Ishikawa (cell line): Measurements from ENCODE around the gene SKAP1.
A peak's percentile ranks its signal among the peaks of the same experiment; 100 is the strongest.

ENCODE experiments used
- CEBPB ChIP-seq: IDR thresholded peaks from 2 replicates; pipeline ENCODE4 v1.6.1; 2012
- CREB1 ChIP-seq: IDR thresholded peaks from 2 replicates; pipeline ENCODE4 v1.6.1; 2012; ENCODE audit warnings: low read depth
- EGR1 ChIP-seq: IDR thresholded peaks from 2 replicates; pipeline ENCODE4 v1.6.1; 2012
- FOXM1 ChIP-seq: IDR thresholded peaks from 2 replicates; pipeline ENCODE4 v1.6.1; 2012; ENCODE audit warnings: low read depth, borderline replicate concordance
- NFIC ChIP-seq: IDR thresholded peaks from 2 replicates; pipeline ENCODE4 v1.6.1; 2012
- RAD21 ChIP-seq: IDR thresholded peaks from 2 replicates; pipeline ENCODE4 v1.6.1; 2012; ENCODE audit warnings: low read depth
- TAF1 ChIP-seq: IDR thresholded peaks from 2 replicates; pipeline ENCODE4 v1.6.1; 2012; ENCODE audit warnings: low read depth, mild to moderate bottlenecking
- TCF12 ChIP-seq: IDR thresholded peaks from 2 replicates; pipeline ENCODE4 v1.6.1; 2012; ENCODE audit warnings: low read depth
- TEAD4 ChIP-seq: IDR thresholded peaks from 2 replicates; pipeline ENCODE4 v1.6.1; 2012
- USF1 ChIP-seq: IDR thresholded peaks from 2 replicates; pipeline ENCODE4 v1.6.1; 2012
- YY1 ChIP-seq: IDR thresholded peaks from 2 replicates; pipeline ENCODE4 v1.6.1; 2012; ENCODE audit warnings: low read depth
- ZBTB7A ChIP-seq: IDR thresholded peaks from 2 replicates; pipeline ENCODE4 v1.6.1; 2012; ENCODE audit warnings: low read depth
- TF ChIP-seq, protein P1 (sequence below): IDR thresholded peaks from 2 replicates; pipeline ENCODE4 v1.6.1; 2012
- TF ChIP-seq, protein P2 (sequence below): IDR thresholded peaks from 2 replicates; pipeline ENCODE4 v1.6.1; 2012; ENCODE audit warnings: low read depth, mild to moderate bottlenecking

SKAP1 gene

DNA sequence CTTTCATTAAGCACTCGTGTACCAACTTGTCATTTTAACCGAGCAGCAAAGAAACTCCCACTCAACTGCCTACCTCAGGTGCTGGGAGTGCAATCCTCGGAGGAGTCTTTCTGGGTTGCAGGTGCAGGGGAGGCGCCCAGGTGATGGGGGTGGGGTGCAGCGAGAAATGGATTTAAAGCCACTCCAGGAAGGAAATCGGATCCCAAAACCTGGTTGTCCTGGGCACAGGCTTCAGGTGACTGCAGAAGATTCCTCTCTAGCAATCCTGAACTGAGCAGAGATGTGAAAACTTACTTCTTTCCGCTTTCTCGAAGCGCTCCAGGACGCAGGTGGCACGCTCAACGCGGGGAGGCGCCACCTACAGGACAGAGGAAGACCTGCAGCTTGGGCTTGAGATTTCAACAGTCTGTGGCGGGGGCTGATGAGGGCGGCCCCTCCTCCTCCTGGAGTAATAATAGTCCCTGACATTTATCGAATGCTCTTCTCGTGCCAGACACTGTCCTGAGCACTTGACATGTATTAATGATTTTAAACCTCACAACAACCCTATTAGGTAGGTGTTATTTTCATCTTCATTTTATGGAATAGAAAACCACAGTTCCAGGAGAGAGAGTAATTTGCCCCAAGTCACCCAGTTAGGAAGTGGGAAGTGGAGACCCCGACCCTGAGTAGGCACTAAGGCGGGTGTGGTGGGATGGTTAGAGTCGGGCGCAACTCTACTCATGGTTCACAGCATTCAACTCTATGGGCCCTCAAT lies 27.2 kb upstream of the SKAP1 start:
- TF ChIP-seq, protein P1, sequence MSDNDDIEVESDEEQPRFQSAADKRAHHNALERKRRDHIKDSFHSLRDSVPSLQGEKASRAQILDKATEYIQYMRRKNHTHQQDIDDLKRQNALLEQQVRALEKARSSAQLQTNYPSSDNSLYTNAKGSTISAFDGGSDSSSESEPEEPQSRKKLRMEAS: peak; percentile 72
- TF ChIP-seq TEAD4: no peak
- TF ChIP-seq ZBTB7A: 0 out of 2 replicates have a peak, but pooled peaks have one; percentile 14
- TF ChIP-seq RAD21: peak; percentile 59

DNA sequence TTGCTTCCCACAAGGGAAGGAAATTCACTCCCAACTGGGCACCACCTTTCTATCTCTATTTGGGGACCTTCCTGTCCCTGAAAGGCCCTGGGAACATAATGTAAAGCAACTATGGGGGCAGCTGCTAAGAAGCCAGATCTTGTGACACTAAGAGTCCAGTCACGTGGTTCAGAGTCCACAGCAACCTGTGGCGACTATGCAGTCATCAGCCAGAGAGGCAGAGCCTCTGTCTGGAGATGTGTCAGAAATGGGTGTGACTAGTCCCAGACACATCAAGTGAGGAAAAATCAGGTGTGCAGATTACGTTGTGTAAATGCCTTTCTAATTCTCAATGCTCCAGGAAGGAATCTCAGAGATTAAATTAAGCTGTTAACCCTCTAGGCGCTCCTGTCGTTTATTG lies 26.6 kb upstream of the SKAP1 start:
- TF ChIP-seq TAF1: no peak
- TF ChIP-seq USF1: peak; percentile 69

DNA sequence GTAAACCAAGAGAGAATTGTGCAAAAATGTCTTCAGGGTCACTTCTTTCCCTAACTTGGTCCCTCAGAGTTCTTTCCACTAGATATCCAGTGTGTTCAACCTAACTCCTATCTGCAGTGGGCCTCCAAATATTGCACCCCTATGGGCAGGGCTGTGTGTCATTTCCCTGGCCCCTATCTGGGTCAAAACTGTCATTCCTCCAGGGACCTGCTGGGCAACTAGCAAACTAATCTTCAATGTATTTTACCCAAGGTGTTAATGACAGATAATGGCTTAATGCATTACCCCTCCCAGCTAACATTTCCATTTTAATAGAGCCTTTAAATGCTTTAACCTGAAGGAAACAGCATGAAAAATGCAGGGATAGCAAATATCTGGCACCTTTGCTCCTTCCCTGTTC lies 25.8 kb upstream of the SKAP1 start:
- TF ChIP-seq CREB1 (no peak), FOXM1 (no peak), ZBTB7A (no peak), NFIC (no peak), TAF1 (no peak), EGR1 (no peak), YY1 (no peak), RAD21 (no peak)

GRCh38 chr17:48453447-48453846 lies 23.4 kb upstream of the SKAP1 start:
- no peak for TF ChIP-seq TCF12
- TF ChIP-seq, protein P2, sequence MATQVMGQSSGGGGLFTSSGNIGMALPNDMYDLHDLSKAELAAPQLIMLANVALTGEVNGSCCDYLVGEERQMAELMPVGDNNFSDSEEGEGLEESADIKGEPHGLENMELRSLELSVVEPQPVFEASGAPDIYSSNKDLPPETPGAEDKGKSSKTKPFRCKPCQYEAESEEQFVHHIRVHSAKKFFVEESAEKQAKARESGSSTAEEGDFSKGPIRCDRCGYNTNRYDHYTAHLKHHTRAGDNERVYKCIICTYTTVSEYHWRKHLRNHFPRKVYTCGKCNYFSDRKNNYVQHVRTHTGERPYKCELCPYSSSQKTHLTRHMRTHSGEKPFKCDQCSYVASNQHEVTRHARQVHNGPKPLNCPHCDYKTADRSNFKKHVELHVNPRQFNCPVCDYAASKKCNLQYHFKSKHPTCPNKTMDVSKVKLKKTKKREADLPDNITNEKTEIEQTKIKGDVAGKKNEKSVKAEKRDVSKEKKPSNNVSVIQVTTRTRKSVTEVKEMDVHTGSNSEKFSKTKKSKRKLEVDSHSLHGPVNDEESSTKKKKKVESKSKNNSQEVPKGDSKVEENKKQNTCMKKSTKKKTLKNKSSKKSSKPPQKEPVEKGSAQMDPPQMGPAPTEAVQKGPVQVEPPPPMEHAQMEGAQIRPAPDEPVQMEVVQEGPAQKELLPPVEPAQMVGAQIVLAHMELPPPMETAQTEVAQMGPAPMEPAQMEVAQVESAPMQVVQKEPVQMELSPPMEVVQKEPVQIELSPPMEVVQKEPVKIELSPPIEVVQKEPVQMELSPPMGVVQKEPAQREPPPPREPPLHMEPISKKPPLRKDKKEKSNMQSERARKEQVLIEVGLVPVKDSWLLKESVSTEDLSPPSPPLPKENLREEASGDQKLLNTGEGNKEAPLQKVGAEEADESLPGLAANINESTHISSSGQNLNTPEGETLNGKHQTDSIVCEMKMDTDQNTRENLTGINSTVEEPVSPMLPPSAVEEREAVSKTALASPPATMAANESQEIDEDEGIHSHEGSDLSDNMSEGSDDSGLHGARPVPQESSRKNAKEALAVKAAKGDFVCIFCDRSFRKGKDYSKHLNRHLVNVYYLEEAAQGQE: no peak

DNA sequence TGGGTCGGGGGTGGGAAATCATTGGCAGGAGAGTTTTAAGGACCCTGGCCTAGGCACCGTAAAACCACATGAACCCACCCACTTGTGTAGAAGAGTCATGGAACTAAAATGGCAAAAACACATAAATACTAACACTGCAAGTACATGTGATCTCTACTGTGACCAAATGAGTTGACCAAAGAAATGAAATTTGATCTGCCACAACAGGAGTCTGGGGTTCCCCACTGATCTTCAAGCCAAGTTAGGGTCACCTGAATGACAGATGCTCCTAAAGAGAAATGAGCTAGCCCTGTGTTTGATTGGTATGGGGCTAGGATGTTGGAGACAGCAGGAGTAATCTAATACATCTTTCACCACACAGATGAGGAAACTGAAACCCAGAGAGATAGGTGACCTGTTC lies 21.5 kb upstream of the SKAP1 start:
- TF ChIP-seq TEAD4 (no peak), USF1 (no peak), CEBPB (no peak), YY1 (no peak), TAF1 (no peak), FOXM1 (no peak)
- TF ChIP-seq, protein P2: no peak
- TF ChIP-seq, protein P1: no peak

GRCh38 chr17:48445248-48445620 lies 15.2 kb upstream of the SKAP1 start:
- TF ChIP-seq CREB1 (no peak), TAF1 (no peak), EGR1 (no peak), ZBTB7A (no peak), RAD21 (no peak), USF1 (no peak), TEAD4 (no peak), TCF12 (no peak)
- TF ChIP-seq, protein P2: no peak
- TF ChIP-seq, protein P1: no peak
